ENCODE results near the gene TSHZ2.

The TSHZ2 gene

DNA sequence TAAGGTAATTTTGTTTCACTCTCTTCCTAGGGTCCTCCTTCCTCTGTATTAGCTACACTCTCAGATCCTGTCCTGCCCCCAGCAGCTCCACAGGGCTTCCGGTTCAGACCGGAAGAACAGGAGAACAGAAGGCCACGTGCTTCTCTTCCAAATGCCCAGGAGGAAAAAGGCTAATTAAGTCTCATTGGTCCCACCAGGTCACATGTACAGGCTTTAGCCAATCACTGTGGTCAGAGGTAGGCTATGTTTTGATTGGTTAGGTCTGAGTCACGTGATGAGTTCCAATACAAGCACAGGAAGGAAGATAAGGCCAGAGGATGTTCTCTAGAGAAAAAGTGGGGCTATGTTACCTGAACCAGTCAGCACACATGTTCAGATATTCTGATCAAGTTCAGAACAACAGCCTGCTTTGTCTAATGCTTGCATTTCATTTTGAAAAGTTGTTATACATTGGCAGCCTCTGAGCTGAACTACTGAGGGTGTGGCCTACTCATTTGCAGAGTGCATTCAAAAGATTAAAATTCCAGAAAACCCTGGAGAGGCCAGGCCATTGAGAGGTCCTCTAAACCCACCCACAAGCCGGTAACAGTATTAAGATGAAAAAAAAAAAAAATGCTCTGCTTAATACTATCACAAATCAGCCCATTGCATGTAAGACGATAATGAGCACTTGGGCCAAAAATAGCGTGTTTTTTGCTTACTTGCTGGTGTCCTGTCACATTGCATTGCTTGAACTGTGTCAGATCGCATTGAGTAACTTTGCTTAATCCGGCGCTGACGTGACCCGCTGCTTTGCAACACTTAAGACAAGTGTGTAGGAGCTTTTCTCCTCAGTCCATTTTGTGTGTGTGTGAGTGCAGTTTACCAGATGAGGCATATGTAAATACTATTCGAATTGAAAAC is 170.3 kb downstream of the TSHZ2 start:
- Histone ChIP-seq H3K27me3 (replicated peaks in 2 of 5; ENCODE audit: control insufficient read depth in 4 of 5, insufficient read depth in 5 of 5, low read length in 4 of 5) (peaks cover 0 to 3% (median 0%) of the 10 kb centered on the region in 5 experiments), H3K36me3 (ENCODE audit: control insufficient read depth in 4 of 4, insufficient read depth in 4 of 4, low read length in 3 of 4) (no peaks in the 10 kb centered on the region), H3K27ac (ENCODE audit: insufficient read depth in 1 of 2, low read depth in 1 of 2, low read length in 2 of 2, poor library complexity in 1 of 2, severe bottlenecking in 2 of 2) (no peak overlapping the region), H3K9me3 (ENCODE audit: control extremely low read depth in 1 of 5, control insufficient read depth in 4 of 5, insufficient read depth in 2 of 5, low read depth in 1 of 5, low read length in 4 of 5) (no peaks in the 10 kb centered on the region), H3K4me1 (ENCODE audit: control extremely low read depth in 1 of 4, control insufficient read depth in 4 of 4, insufficient read depth in 4 of 4, low read length in 3 of 4) (no peaks in the 10 kb centered on the region), H3K4me3 (ENCODE audit: control insufficient read depth in 1 of 7, extremely low read depth in 1 of 7, insufficient read depth in 4 of 7, low read depth in 2 of 7, low read length in 6 of 7) (no peak overlapping the region)
- no peak for DNase-seq
- ChIA-PET POLR2A (no interaction called here), CTCF (no interaction called here)
- 97% methylated on average over 12 of the region's 13 CpGs for WGBS (ENCODE audit: insufficient coverage)

GRCh38 chr20:53146201-53146891 is 174.2 kb downstream of the TSHZ2 start:
- 100% methylated on average over 3 of the region's 10 CpGs for WGBS (ENCODE audit: insufficient coverage)
- Histone ChIP-seq H3K4me3 (ENCODE audit: control insufficient read depth in 1 of 7, extremely low read depth in 1 of 7, insufficient read depth in 4 of 7, low read depth in 2 of 7, low read length in 6 of 7) (no peak overlapping the region), H3K36me3 (ENCODE audit: control insufficient read depth in 4 of 4, insufficient read depth in 4 of 4, low read length in 3 of 4) (no peaks in the 10 kb centered on the region), H3K27me3 (replicated peaks in 2 of 5; ENCODE audit: control insufficient read depth in 4 of 5, insufficient read depth in 5 of 5, low read length in 4 of 5) (peaks cover 0 to 3% (median 0%) of the 10 kb centered on the region in 5 experiments), H3K4me1 (ENCODE audit: control extremely low read depth in 1 of 4, control insufficient read depth in 4 of 4, insufficient read depth in 4 of 4, low read length in 3 of 4) (peaks cover 0 to 3% (median 0%) of the 10 kb centered on the region in 4 experiments), H3K9me3 (ENCODE audit: control extremely low read depth in 1 of 5, control insufficient read depth in 4 of 5, insufficient read depth in 2 of 5, low read depth in 1 of 5, low read length in 4 of 5) (no peaks in the 10 kb centered on the region), H3K27ac (ENCODE audit: insufficient read depth in 1 of 2, low read depth in 1 of 2, low read length in 2 of 2, poor library complexity in 1 of 2, severe bottlenecking in 2 of 2) (no peak overlapping the region)
- CTCF ChIA-PET: interaction anchor here (0.9 to 1.2 kb wide), 2 partner anchors 7 to 11 kb away, joined by 3 read pairs; no protein-coding TSS in a partner anchor
- DNase-seq: no peak
- POLR2A ChIA-PET: no interaction called here

DNA sequence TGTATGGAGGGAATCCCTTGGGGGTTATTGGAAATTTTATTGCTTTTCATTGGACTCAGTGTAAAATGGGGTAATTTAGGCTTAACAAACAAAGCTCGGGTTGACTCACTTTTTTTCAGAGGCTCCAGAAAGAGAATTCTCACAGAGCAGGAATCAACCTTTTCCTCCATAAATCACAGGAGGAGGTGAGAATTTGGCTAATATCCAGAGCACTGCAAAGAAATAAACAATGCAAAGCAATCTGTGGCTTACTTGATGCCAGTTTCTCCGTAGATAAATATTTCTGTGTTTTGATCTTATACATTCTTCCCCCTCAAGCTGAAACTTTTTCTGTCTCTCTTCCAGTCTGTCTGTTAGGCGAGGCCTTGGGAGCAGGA is 176.6 kb downstream of the TSHZ2 start:
- Histone ChIP-seq H3K27me3 (replicated peaks in 2 of 5; ENCODE audit: control insufficient read depth in 4 of 5, insufficient read depth in 5 of 5, low read length in 4 of 5) (peaks cover 0 to 3% (median 0%) of the 10 kb centered on the region in 5 experiments), H3K27ac (ENCODE audit: insufficient read depth in 1 of 2, low read depth in 1 of 2, low read length in 2 of 2, poor library complexity in 1 of 2, severe bottlenecking in 2 of 2) (no peak overlapping the region), H3K4me1 (ENCODE audit: control extremely low read depth in 1 of 4, control insufficient read depth in 4 of 4, insufficient read depth in 4 of 4, low read length in 3 of 4) (peaks cover 0 to 3% (median 0%) of the 10 kb centered on the region in 4 experiments), H3K9me3 (ENCODE audit: control extremely low read depth in 1 of 5, control insufficient read depth in 4 of 5, insufficient read depth in 2 of 5, low read depth in 1 of 5, low read length in 4 of 5) (no peaks in the 10 kb centered on the region), H3K36me3 (ENCODE audit: control insufficient read depth in 4 of 4, insufficient read depth in 4 of 4, low read length in 3 of 4) (no peaks in the 10 kb centered on the region), H3K4me3 (ENCODE audit: control insufficient read depth in 1 of 7, extremely low read depth in 1 of 7, insufficient read depth in 4 of 7, low read depth in 2 of 7, low read length in 6 of 7) (no peak overlapping the region)
- ChIA-PET POLR2A (interaction anchor here (0.7 kb wide), 1 partner anchor 27 kb away, joined by 3 read pairs; no protein-coding TSS in a partner anchor), CTCF (no interaction called here)
- no peak for DNase-seq
- no CpG with 5 or more reads among the region's 3 CpGs for WGBS (ENCODE audit: insufficient coverage)

DNA sequence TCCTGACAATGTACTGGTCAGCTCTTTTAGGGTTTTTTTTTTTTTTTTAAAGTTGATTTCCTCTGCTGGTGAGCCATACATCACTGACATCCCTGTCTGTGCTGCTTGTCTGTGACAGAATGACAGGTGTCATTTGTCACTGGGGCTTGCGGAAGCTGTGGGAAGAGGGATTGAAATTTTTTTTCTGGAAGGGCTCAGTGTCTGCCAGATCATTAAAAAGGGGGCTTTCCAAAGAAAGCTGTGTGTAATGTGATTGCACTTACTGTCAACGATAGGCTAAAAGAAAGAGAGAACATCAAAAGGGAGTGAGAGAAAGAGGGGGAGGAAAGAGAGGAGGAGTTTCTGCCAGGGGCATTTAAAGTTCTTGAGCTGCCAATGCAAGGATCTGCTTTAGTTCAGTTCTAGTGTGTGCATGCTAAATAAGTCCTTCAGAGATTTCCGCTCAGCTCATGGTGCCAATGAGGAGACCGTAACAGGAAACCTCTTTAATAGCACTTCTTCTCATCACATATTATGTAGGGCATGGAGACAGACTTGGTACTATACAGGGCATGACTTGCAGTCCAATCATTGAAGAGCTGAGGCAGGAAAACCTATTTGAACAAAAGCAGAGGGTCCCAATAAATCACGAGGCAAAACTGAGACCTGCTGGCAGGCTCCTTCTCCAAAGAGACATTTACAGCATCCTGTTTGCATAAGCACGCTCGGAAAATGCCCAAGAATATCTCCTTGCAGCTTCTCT is 177.2 kb downstream of the TSHZ2 start:
- ChIA-PET CTCF (no interaction called here), POLR2A (interaction anchor here (0.7 kb wide), 1 partner anchor 27 kb away, joined by 3 read pairs; no protein-coding TSS in a partner anchor)
- WGBS (ENCODE audit: insufficient coverage): 36% methylated on average over 5 of the region's 7 CpGs
- Histone ChIP-seq H3K4me3 (ENCODE audit: control insufficient read depth in 1 of 7, extremely low read depth in 1 of 7, insufficient read depth in 4 of 7, low read depth in 2 of 7, low read length in 6 of 7) (no peak overlapping the region), H3K27me3 (replicated peaks in 2 of 5; ENCODE audit: control insufficient read depth in 4 of 5, insufficient read depth in 5 of 5, low read length in 4 of 5) (peaks cover 0 to 3% (median 0%) of the 10 kb centered on the region in 5 experiments), H3K27ac (ENCODE audit: insufficient read depth in 1 of 2, low read depth in 1 of 2, low read length in 2 of 2, poor library complexity in 1 of 2, severe bottlenecking in 2 of 2) (no peak overlapping the region), H3K9me3 (ENCODE audit: control extremely low read depth in 1 of 5, control insufficient read depth in 4 of 5, insufficient read depth in 2 of 5, low read depth in 1 of 5, low read length in 4 of 5) (no peaks in the 10 kb centered on the region), H3K36me3 (ENCODE audit: control insufficient read depth in 4 of 4, insufficient read depth in 4 of 4, low read length in 3 of 4) (no peaks in the 10 kb centered on the region), H3K4me1 (ENCODE audit: control extremely low read depth in 1 of 4, control insufficient read depth in 4 of 4, insufficient read depth in 4 of 4, low read length in 3 of 4) (peaks cover 0 to 3% (median 0%) of the 10 kb centered on the region in 4 experiments)
- no peak for DNase-seq

GRCh38 chr20:53149890-53150205 is 177.7 kb downstream of the TSHZ2 start:
- Histone ChIP-seq H3K9me3 (ENCODE audit: control extremely low read depth in 1 of 5, control insufficient read depth in 4 of 5, insufficient read depth in 2 of 5, low read depth in 1 of 5, low read length in 4 of 5) (no peaks in the 10 kb centered on the region), H3K36me3 (ENCODE audit: control insufficient read depth in 4 of 4, insufficient read depth in 4 of 4, low read length in 3 of 4) (no peaks in the 10 kb centered on the region), H3K27ac (ENCODE audit: insufficient read depth in 1 of 2, low read depth in 1 of 2, low read length in 2 of 2, poor library complexity in 1 of 2, severe bottlenecking in 2 of 2) (no peak overlapping the region), H3K27me3 (replicated peaks in 2 of 5; ENCODE audit: control insufficient read depth in 4 of 5, insufficient read depth in 5 of 5, low read length in 4 of 5) (peaks cover 0 to 3% (median 0%) of the 10 kb centered on the region in 5 experiments), H3K4me1 (ENCODE audit: control extremely low read depth in 1 of 4, control insufficient read depth in 4 of 4, insufficient read depth in 4 of 4, low read length in 3 of 4) (peaks cover 0 to 3% (median 0%) of the 10 kb centered on the region in 4 experiments), H3K4me3 (ENCODE audit: control insufficient read depth in 1 of 7, extremely low read depth in 1 of 7, insufficient read depth in 4 of 7, low read depth in 2 of 7, low read length in 6 of 7) (no peak overlapping the region)
- no CpG with 5 or more reads among the region's 4 CpGs for WGBS (ENCODE audit: insufficient coverage)
- no peak for DNase-seq
- ChIA-PET CTCF (no interaction called here), POLR2A (no interaction called here)

DNA sequence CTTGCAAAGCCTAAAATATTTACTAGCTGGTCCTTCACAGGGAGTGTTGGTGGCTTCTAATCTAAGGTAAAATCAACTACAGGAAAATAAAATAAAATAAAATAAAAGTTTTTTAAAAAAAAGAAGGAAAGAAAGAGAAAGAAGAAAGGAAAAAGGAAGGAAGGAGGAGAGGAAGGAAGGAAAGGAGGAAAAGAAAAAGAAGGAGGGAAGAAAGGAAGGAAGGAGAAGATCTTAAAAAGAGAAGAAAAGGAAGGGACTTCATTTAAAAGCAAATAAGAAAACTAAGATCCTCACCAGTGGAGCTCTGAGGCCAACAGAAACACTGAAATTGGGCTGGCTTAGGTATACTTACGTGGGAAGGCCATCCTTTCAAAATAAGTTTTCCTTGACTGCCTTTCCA is 178.4 kb downstream of the TSHZ2 start:
- Histone ChIP-seq H3K27me3 (replicated peaks in 2 of 5; ENCODE audit: control insufficient read depth in 4 of 5, insufficient read depth in 5 of 5, low read length in 4 of 5) (peaks cover 0 to 3% (median 0%) of the 10 kb centered on the region in 5 experiments), H3K4me3 (ENCODE audit: control insufficient read depth in 1 of 7, extremely low read depth in 1 of 7, insufficient read depth in 4 of 7, low read depth in 2 of 7, low read length in 6 of 7) (no peak overlapping the region), H3K36me3 (ENCODE audit: control insufficient read depth in 4 of 4, insufficient read depth in 4 of 4, low read length in 3 of 4) (no peaks in the 10 kb centered on the region), H3K27ac (ENCODE audit: insufficient read depth in 1 of 2, low read depth in 1 of 2, low read length in 2 of 2, poor library complexity in 1 of 2, severe bottlenecking in 2 of 2) (no peak overlapping the region), H3K9me3 (ENCODE audit: control extremely low read depth in 1 of 5, control insufficient read depth in 4 of 5, insufficient read depth in 2 of 5, low read depth in 1 of 5, low read length in 4 of 5) (no peaks in the 10 kb centered on the region), H3K4me1 (ENCODE audit: control extremely low read depth in 1 of 4, control insufficient read depth in 4 of 4, insufficient read depth in 4 of 4, low read length in 3 of 4) (peaks cover 0 to 3% (median 0%) of the 10 kb centered on the region in 4 experiments)
- WGBS (ENCODE audit: insufficient coverage): no CpG with 5 or more reads among the region's 1 CpG
- ChIA-PET POLR2A (no interaction called here), CTCF (no interaction called here)
- DNase-seq: no peak
